Measurements from ENCODE around the gene LTBP1.

GRCh38 chr2:33133454-33133952, 186.8 kb downstream of the LTBP1 start:
- TF ChIP-seq CTCF (conservative IDR thresholded peaks at IDR 0.05 in 1 of 2, IDR thresholded peaks at IDR 0.05 in 1 of 2; ENCODE audit: extremely low read depth in 1 of 2, insufficient read depth in 1 of 2, low read depth in 1 of 2, low read length in 2 of 2) (no peak), EZH2 (IDR thresholded peaks at IDR 0.05; ENCODE audit: borderline replicate concordance, low read length) (no peak)
